GM12873 (cell line): ENCODE data around the gene RGS16.

ENCODE experiments used
- CTCF ChIP-seq: IDR thresholded peaks from 2 replicates; pipeline ENCODE4 v1.5.1; 2012; ENCODE audit warnings: low read depth, mild to moderate bottlenecking, moderate library complexity, low read length, control low read depth; ENCODE audit not compliant: insufficient read depth; ENCODE audit errors: missing control alignments

The RGS16 gene

GRCh38 chr1:182561456-182561855, 42.7 kb downstream of the RGS16 start:
- TF ChIP-seq CTCF, result no peak

GRCh38 chr1:182560392-182560984, 43.7 kb downstream of the RGS16 start:
- TF ChIP-seq CTCF, result no peak

GRCh38 chr1:182556279-182556678, 47.9 kb downstream of the RGS16 start:
- no peak for TF ChIP-seq CTCF

- TF ChIP-seq CTCF, result no peak
Measured at GRCh38 chr1:182555493-182555892, 48.7 kb downstream of the RGS16 start.

GRCh38 chr1:182552527-182552926, 51.7 kb downstream of the RGS16 start:
- no peak for TF ChIP-seq CTCF

GRCh38 chr1:182549811-182550210, 54.4 kb downstream of the RGS16 start:
- TF ChIP-seq CTCF, result no peak

- TF ChIP-seq CTCF, result no peak
Measured at GRCh38 chr1:182549346-182549745, 54.8 kb downstream of the RGS16 start.
